ENCODE measurements around the gene MVB12B. TPM values are rescaled to one million over a fixed set of nuclear protein-coding genes. Genes with fewer than 3 reads are reported as not detected.

MVB12B gene
- total and polyA plus RNA-seq, 2 of the 4 experiments (the other 2 are of a cell fraction) = 2.0 to 4.0 TPM

GRCh38 chr9:126502417-126503332 is 176.0 kb downstream of the MVB12B start:
- no peak overlapping the region for H2BK20ac ChIP-seq (ENCODE audit: low read depth, low read length)
- H2AK5ac ChIP-seq (ENCODE audit: low read depth, low read length) = no peak overlapping the region
- H3K23ac ChIP-seq (ENCODE audit: low read depth, low read length) = no peak overlapping the region
- DNase-seq (no peak), ATAC-seq (ENCODE audit: low read depth) (no peak)
- 89% methylated on average over 6 of the region's 34 CpGs; no CpG with 5 or more reads in 1 of the 2 experiments for WGBS, 2 experiments (ENCODE audit: extremely low coverage in 2 of 2, insufficient read length in 1 of 2)
- no peak overlapping the region for H3K18ac ChIP-seq (ENCODE audit: low read depth, low read length)
- H2BK5ac ChIP-seq (ENCODE audit: low read depth, low read length, poor library complexity, severe bottlenecking) = no peak overlapping the region
- no peak overlapping the region for H3K4me3 ChIP-seq (ENCODE audit: insufficient read depth, low read depth, low read length)
- no peak overlapping the region for H3K4ac ChIP-seq (ENCODE audit: low read depth, low read length)
- H3K9me1 ChIP-seq (ENCODE audit: insufficient read depth, low read length) = no peaks in the 10 kb centered on the region
- no TSS peak for BruUV-seq (replicated peaks)
- H3K4me2 ChIP-seq (ENCODE audit: low read depth, low read length) = no peak overlapping the region
- no peak overlapping the region for H4K8ac ChIP-seq (ENCODE audit: low read depth in 2 of 2, low read length in 2 of 2)
- H4K91ac ChIP-seq (ENCODE audit: insufficient read depth, low read depth, low read length) = no peak overlapping the region
- ChIA-PET POLR2A (ENCODE audit: unreplicated experiment) (no interaction called here), CTCF (interaction anchor here (0.8 to 1.5 kb wide), 2 partner anchors 8 to 10 kb away, joined by 3 to 5 read pairs; no protein-coding TSS in a partner anchor)
- H2AK9ac ChIP-seq (replicated peaks; ENCODE audit: low read depth, low read length, poor library complexity) = no peak overlapping the region
- no peaks in the 10 kb centered on the region for H3K9me3 ChIP-seq (ENCODE audit: control insufficient read depth, insufficient read depth, low read length)
- peak overlapping the region; percentile 49 for H2AFZ ChIP-seq (replicated peaks; ENCODE audit: low read length, poor library complexity)
- TF ChIP-seq MAZ (IDR thresholded peaks at IDR 0.05; ENCODE audit: borderline replicate concordance, low read depth, low read length) (no peak), ELK1 (IDR thresholded peaks at IDR 0.05; ENCODE audit: borderline replicate concordance, low read depth, low read length) (no peak), CEBPB (IDR thresholded peaks at IDR 0.05; ENCODE audit: low read depth, low read length) (no peak), RFX5 (IDR thresholded peaks at IDR 0.05; ENCODE audit: low read depth, low read length) (no peak), MAFK (IDR thresholded peaks at IDR 0.05; ENCODE audit: low read depth, low read length) (no peak), MXI1 (IDR thresholded peaks at IDR 0.05; ENCODE audit: borderline replicate concordance, low read depth, low read length) (no peak)
- intact Hi-C loops (cut with micrococcal nuclease) = no loop called here
- no peak overlapping the region for H3K14ac ChIP-seq (replicated peaks; ENCODE audit: low read depth, low read length)
- H4K5ac ChIP-seq (ENCODE audit: low read depth, low read length) = no peak overlapping the region
- peaks cover 4% of the 10 kb centered on the region; the same call in 1 of the 2 replicates for H3K36me3 ChIP-seq (ENCODE audit: control insufficient read depth, insufficient read depth, low read length)
- peaks cover 4% of the 10 kb centered on the region for H3K27me3 ChIP-seq (ENCODE audit: control insufficient read depth, insufficient read depth, low read length)
- in situ Hi-C loops (cut with MboI; ENCODE audit: low sequenced_read_pairs) = loop anchor here (5.0 kb wide), 1 partner anchor 55 kb away; no protein-coding TSS in a partner anchor
- dilution Hi-C loops (cut with HindIII; ENCODE audit: low sequenced_read_pairs, unreplicated experiment) = no loop called here
- H3K4me1 ChIP-seq (ENCODE audit: control insufficient read depth, insufficient read depth, low read length) = peaks cover 4% of the 10 kb centered on the region; the same call in 1 of the 2 replicates
- H3K56ac ChIP-seq (ENCODE audit: extremely low read depth, insufficient read depth, low read length) = no peak overlapping the region
- H2BK120ac ChIP-seq (ENCODE audit: low read depth, low read length) = no peak overlapping the region
- no peaks in the 10 kb centered on the region for H3K79me1 ChIP-seq (ENCODE audit: low read depth in 1 of 2, low read length in 2 of 2)
- H2BK15ac ChIP-seq (ENCODE audit: low read depth, low read length) = no peak overlapping the region
- no peak overlapping the region for H3K9ac ChIP-seq (ENCODE audit: low read depth, low read length)
- H3K27ac ChIP-seq (ENCODE audit: insufficient read depth, low read length) = no peak overlapping the region
- peaks cover 7% of the 10 kb centered on the region; the same call in 1 of the 2 replicates for H4K20me1 ChIP-seq (ENCODE audit: insufficient read depth, low read length)
